ENCODE data around the gene MAGOHB. TPM values are rescaled to one million over a fixed set of nuclear protein-coding genes. Genes with fewer than 3 reads are reported as not detected.
A peak's percentile ranks its signal among the peaks of the same experiment; 100 is the strongest.

MAGOHB gene
- total and polyA plus RNA-seq, 2 of the 4 experiments (the other 2 are of a cell fraction), result 6.3 to 20.3 TPM

GRCh38 chr12:10634427-10634826, 21.0 kb upstream of the MAGOHB start:
- Histone ChIP-seq H4K8ac (ENCODE audit: low read depth in 2 of 2, low read length in 2 of 2) (peak overlapping the region; percentile 44 to 84), H3K4ac (ENCODE audit: low read depth, low read length) (peak overlapping the region; percentile 80), H2BK15ac (ENCODE audit: low read depth, low read length) (peak overlapping the region; percentile 35; the same call in 1 of the 3 replicates), H2BK20ac (ENCODE audit: low read depth, low read length) (peak overlapping the region; percentile 84), H3K14ac (replicated peaks; ENCODE audit: low read depth, low read length) (peak overlapping the region; percentile 55), H4K20me1 (ENCODE audit: insufficient read depth, low read length) (no peaks in the 10 kb centered on the region), H3K9me1 (ENCODE audit: insufficient read depth, low read length) (no peaks in the 10 kb centered on the region), H3K9ac (ENCODE audit: low read depth, low read length) (no peak overlapping the region), H2AK9ac (replicated peaks; ENCODE audit: low read depth, low read length, poor library complexity) (no peak overlapping the region), H3K56ac (ENCODE audit: extremely low read depth, insufficient read depth, low read length) (peak overlapping the region; percentile 37; the same call in 1 of the 2 replicates), H2AFZ (replicated peaks; ENCODE audit: low read length, poor library complexity) (no peak overlapping the region), H3K18ac (ENCODE audit: low read depth, low read length) (peak overlapping the region; percentile 87; the same call in 1 of the 2 replicates), H2BK120ac (ENCODE audit: low read depth, low read length) (peak overlapping the region; percentile 89), H3K23ac (ENCODE audit: low read depth, low read length) (peak overlapping the region; percentile 80), H3K36me3 (ENCODE audit: control insufficient read depth, insufficient read depth, low read length) (no peaks in the 10 kb centered on the region), H4K91ac (ENCODE audit: insufficient read depth, low read depth, low read length) (peak overlapping the region; percentile 68), H3K79me1 (ENCODE audit: low read depth in 1 of 2, low read length in 2 of 2) (no peaks in the 10 kb centered on the region), H3K9me3 (ENCODE audit: control insufficient read depth, insufficient read depth, low read length) (no peaks in the 10 kb centered on the region), H3K4me1 (ENCODE audit: control insufficient read depth, insufficient read depth, low read length) (peaks cover 6% of the 10 kb centered on the region; the same call in 1 of the 2 replicates), H2AK5ac (ENCODE audit: low read depth, low read length) (peak overlapping the region; percentile 83; the same call in 1 of the 2 replicates), H3K27ac (ENCODE audit: insufficient read depth, low read length) (no peak overlapping the region), H4K5ac (ENCODE audit: low read depth, low read length) (no peak overlapping the region; the same call in 1 of the 2 replicates), H2BK5ac (ENCODE audit: low read depth, low read length, poor library complexity, severe bottlenecking) (peak overlapping the region; percentile 76), H3K4me2 (ENCODE audit: low read depth, low read length) (peak overlapping the region; percentile 43; the same call in 1 of the 2 replicates), H3K4me3 (ENCODE audit: insufficient read depth, low read depth, low read length) (no peak overlapping the region), H3K27me3 (ENCODE audit: control insufficient read depth, insufficient read depth, low read length) (no peaks in the 10 kb centered on the region)
- TF ChIP-seq POLR2A (IDR thresholded peaks at IDR 0.05; ENCODE audit: low read depth, low read length), result no peak
- TF ChIP-seq CEBPB (IDR thresholded peaks at IDR 0.05; ENCODE audit: low read depth, low read length), result peak; percentile 17; the same call in 1 of the 2 replicates
- ChIA-PET CTCF (no interaction called here), POLR2A (ENCODE audit: unreplicated experiment) (no interaction called here)
- WGBS, 2 experiments (ENCODE audit: extremely low coverage in 2 of 2, insufficient read length in 1 of 2), result 0% methylated on average over 1 of the region's 5 CpGs; no CpG with 5 or more reads in 1 of the 2 experiments
- dilution Hi-C loops (cut with HindIII; ENCODE audit: low sequenced_read_pairs, unreplicated experiment) (no loop called here), in situ Hi-C loops (cut with MboI; ENCODE audit: low sequenced_read_pairs) (no loop called here), intact Hi-C loops (cut with micrococcal nuclease) (no loop called here)
- no TSS peak for BruUV-seq (replicated peaks)
- ATAC-seq (ENCODE audit: low read depth) (peak; percentile 86), DNase-seq (peak; percentile 71)
